Mesothelial cell of epicardium (in vitro differentiated cells): ENCODE results near the gene LYRM1. TPM values are rescaled to one million over a fixed set of nuclear protein-coding genes. Genes with fewer than 3 reads are reported as not detected.
A peak's percentile ranks its signal among the peaks of the same experiment; 100 is the strongest.
"Not testable (repeated sequence)": the region's sequence is repeated elsewhere in the genome, so short reads cannot be mapped to it uniquely, and the experiment has no call there.

Source experiments
- DNase-seq, 2 experiments: peaks; one replicate each; pipeline ENCODE4 v3.0.0; 2021; ENCODE audit warnings: low spot score in 2 of 2; ENCODE audit not compliant: unreplicated experiment in 2 of 2
- H3K27ac Mint-ChIP-seq: 2 replicates; pipeline ENCODE4 v1.8.0; 2021; ENCODE audit warnings: mixed read lengths
- H3K27me3 Mint-ChIP-seq: 2 replicates; pipeline ENCODE4 v1.8.0; 2021; ENCODE audit warnings: low read depth, mixed read lengths
- H3K36me3 Mint-ChIP-seq: 2 replicates; pipeline ENCODE4 v1.8.0; 2021; ENCODE audit warnings: mixed read lengths
- H3K4me1 Mint-ChIP-seq: 2 replicates; pipeline ENCODE4 v1.8.0; 2021; ENCODE audit warnings: mixed read lengths
- H3K4me3 Mint-ChIP-seq: 2 replicates; pipeline ENCODE4 v1.8.0; 2021; ENCODE audit warnings: mild to moderate bottlenecking, moderate library complexity, mixed read lengths
- H3K9me3 Mint-ChIP-seq: 2 replicates; pipeline ENCODE4 v1.8.0; 2021; ENCODE audit warnings: mixed read lengths
- CTCF ChIP-seq: fragments of 200-600 bp; sonication (generic); IDR thresholded peaks from one replicate; pipeline ENCODE4 v1.5.0; 2021; ENCODE audit warnings: antibody characterized with exemption; ENCODE audit not compliant: unreplicated experiment
- total RNA-seq: library from RNA; stranded (reverse); gene quantifications from 3 replicates; pipeline ENCODE4 v1.2.1, GENCODE V29; 2021

LYRM1 gene
- total RNA-seq, 1 donor from 2014 or later: 15.9 TPM

- H3K27ac Mint-ChIP-seq: no peak overlapping the region
- H3K27me3 Mint-ChIP-seq: no peaks in the 10 kb centered on the region
- H3K9me3 Mint-ChIP-seq: peaks cover 11% of the 10 kb centered on the region
- no peak for TF ChIP-seq CTCF
- H3K4me1 Mint-ChIP-seq: peaks cover 19% of the 10 kb centered on the region
- H3K4me3 Mint-ChIP-seq: no peak overlapping the region
- DNase-seq: no peak
- peaks cover 23% of the 10 kb centered on the region for H3K36me3 Mint-ChIP-seq
Measured at GRCh38 chr16:20862162-20862960, 38.2 kb upstream of the LYRM1 start.

GRCh38 chr16:20864376-20864775, 36.2 kb upstream of the LYRM1 start:
- Mint-ChIP-seq H3K4me1 (peaks cover 25% of the 10 kb centered on the region), H3K9me3 (peaks cover 11% of the 10 kb centered on the region), H3K36me3 (peaks cover 23% of the 10 kb centered on the region)
- not testable (repeated sequence) for H3K27me3 Mint-ChIP-seq, H3K27ac Mint-ChIP-seq, DNase-seq, H3K4me3 Mint-ChIP-seq

DNA sequence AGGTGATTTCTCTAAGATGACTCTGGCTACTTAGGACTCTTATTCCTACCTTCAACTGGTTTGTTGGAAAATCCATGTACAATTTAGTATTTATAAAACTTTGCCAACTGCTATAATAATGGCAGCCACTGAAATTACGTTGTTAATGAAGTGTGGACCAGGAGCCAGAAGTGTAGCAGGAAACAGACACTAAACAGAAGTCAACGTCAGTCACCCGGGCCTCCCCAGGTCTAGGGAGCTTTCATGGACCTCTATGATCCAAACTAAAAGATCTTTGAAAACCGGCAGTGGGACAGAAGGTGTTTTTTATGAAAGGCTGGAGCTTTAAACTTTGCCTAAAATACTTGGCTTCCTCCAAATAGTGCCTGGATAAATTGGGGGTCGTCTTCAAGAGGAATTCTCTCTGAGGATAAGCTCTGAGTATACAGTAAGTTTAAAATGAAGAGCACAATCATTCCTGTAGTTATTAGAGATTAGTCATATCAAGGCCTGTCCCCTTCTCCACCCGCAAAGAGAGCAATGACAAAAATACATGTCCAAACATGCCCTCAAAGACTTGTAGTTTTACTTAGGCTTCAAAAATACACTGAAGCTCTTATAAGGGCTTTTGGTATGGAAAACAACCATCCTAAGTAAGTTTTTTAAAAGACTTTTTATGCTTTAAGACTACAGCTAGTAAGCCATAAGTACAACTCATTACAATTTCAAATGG, 35.0 kb upstream of the LYRM1 start:
- H3K4me3 Mint-ChIP-seq: no peak overlapping the region
- H3K27me3 Mint-ChIP-seq: no peaks in the 10 kb centered on the region
- no peak for DNase-seq
- H3K36me3 Mint-ChIP-seq: peaks cover 16% of the 10 kb centered on the region
- H3K9me3 Mint-ChIP-seq: peaks cover 11% of the 10 kb centered on the region
- H3K27ac Mint-ChIP-seq: peak overlapping the region; percentile 91
- H3K4me1 Mint-ChIP-seq: peaks cover 35% of the 10 kb centered on the region
- TF ChIP-seq CTCF: no peak

GRCh38 chr16:20866145-20866772, 34.3 kb upstream of the LYRM1 start:
- Mint-ChIP-seq H3K4me1 (peaks cover 41% of the 10 kb centered on the region), H3K36me3 (peaks cover 16% of the 10 kb centered on the region), H3K27me3 (no peaks in the 10 kb centered on the region), H3K4me3 (no peak overlapping the region), H3K9me3 (peaks cover 11% of the 10 kb centered on the region), H3K27ac (peak overlapping the region; percentile 91)
- no peak for DNase-seq
- no peak for TF ChIP-seq CTCF

DNA sequence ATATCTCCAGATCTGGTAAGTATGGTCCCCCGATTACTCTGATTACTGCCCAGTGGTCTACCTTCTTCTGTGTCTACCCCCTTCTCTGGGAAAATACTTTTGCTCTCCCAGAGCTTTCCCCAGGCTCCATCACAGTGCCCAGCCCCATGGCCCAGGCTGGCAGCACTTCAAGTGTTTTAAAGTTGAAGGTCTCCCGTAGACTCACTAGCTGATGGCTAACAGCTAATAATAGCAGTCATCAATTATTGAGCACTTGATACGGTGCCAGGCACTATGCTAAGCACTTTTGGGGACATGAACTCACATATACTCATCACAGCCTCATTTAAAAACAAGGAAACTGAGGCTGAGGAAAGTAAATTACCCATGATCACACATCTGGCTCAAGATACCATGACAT, 33.8 kb upstream of the LYRM1 start:
- peak overlapping the region; percentile 91 for H3K27ac Mint-ChIP-seq
- H3K4me1 Mint-ChIP-seq: peaks cover 46% of the 10 kb centered on the region
- H3K4me3 Mint-ChIP-seq: no peak overlapping the region
- H3K9me3 Mint-ChIP-seq: peaks cover 11% of the 10 kb centered on the region
- DNase-seq: no peak
- H3K36me3 Mint-ChIP-seq: peaks cover 15% of the 10 kb centered on the region
- H3K27me3 Mint-ChIP-seq: no peaks in the 10 kb centered on the region
- TF ChIP-seq CTCF: no peak

DNA sequence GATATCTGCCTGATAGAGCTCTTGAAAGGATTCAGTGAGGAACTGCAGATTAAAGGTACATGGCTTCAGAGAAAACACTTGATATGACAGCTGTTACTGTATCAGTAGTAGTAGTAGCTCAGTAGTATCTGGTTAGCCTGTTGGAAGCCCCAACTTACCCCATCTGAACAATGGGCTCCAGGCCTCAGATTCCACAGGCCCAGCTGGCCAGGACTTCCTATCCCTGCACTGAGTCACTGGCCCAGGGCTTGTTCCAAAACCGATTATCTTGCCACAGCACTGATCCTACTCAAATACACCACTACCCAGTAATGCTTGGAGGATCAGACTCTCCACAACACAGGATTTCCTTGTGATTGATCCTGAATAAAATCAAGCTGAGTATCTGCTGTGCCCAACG, 33.0 kb upstream of the LYRM1 start:
- Mint-ChIP-seq H3K27ac (no peak overlapping the region), H3K4me1 (peaks cover 52% of the 10 kb centered on the region)
- no peak for DNase-seq

More for the DNA sequence above, 33.0 kb upstream of the LYRM1 start:
- no peak for TF ChIP-seq CTCF
- Mint-ChIP-seq H3K9me3 (peaks cover 11% of the 10 kb centered on the region), H3K27me3 (no peaks in the 10 kb centered on the region), H3K36me3 (peaks cover 7% of the 10 kb centered on the region), H3K4me3 (no peak overlapping the region)
